ENCODE data around the gene RNF34. TPM values are rescaled to one million over a fixed set of nuclear protein-coding genes. Genes with fewer than 3 reads are reported as not detected.

RNF34 gene
- polyA plus RNA-seq, 1 experiment = 47.4 TPM

- Histone ChIP-seq H3K9me3 (ENCODE audit: control insufficient read depth, insufficient read depth, low read length) (no peaks in the 10 kb centered on the region; the same call in 1 of the 2 replicates), H3K27ac (ENCODE audit: low read depth, low read length) (no peak overlapping the region), H3K4me3 (ENCODE audit: low read depth, low read length) (no peak overlapping the region), H3K27me3 (ENCODE audit: control insufficient read depth, insufficient read depth, low read length) (no peaks in the 10 kb centered on the region)
- DNase-seq (ENCODE audit: low read depth, low spot score) = no peak
- no peak for TF ChIP-seq CTCF (IDR thresholded peaks at IDR 0.05; ENCODE audit: low read depth, low read length)
- ChIA-PET POLR2A (no interaction called here), CTCF (interaction anchor here (0.6 kb wide), 1 partner anchor 1069 kb away, joined by 5 read pairs; no protein-coding TSS in a partner anchor)
Measured at GRCh38 chr12:121397521-121397920, 2.4 kb upstream of the RNF34 start.

GRCh38 chr12:121398355-121398754 is 1.6 kb upstream of the RNF34 start:
- POLR2A ChIA-PET = no interaction called here
- CTCF ChIA-PET = interaction anchor here (3.4 kb wide), 1 partner anchor 63 kb away, joined by 18 read pairs; no protein-coding TSS in a partner anchor
- TF ChIP-seq CTCF (IDR thresholded peaks at IDR 0.05; ENCODE audit: low read depth, low read length) = no peak

GRCh38 chr12:121400332-121401139 is 618 bp downstream of the RNF34 start:
- ChIA-PET CTCF (interaction anchor here (0.5 to 3.4 kb wide), 3 partner anchors 16 to 66 kb away, joined by 4 to 18 read pairs (median 5); no protein-coding TSS in a partner anchor), POLR2A (interaction anchor here (0.6 to 3.2 kb wide), 8 partner anchors 9 to 327 kb away, joined by 3 to 35 read pairs (median 6); partner anchors contain the start of gene ANAPC5)
- peak overlapping the region; percentile 86 for H3K4me3 ChIP-seq (ENCODE audit: low read depth, low read length)
- no peak for TF ChIP-seq CTCF (IDR thresholded peaks at IDR 0.05; ENCODE audit: low read depth, low read length)
- peak overlapping the region; percentile 73 for H3K27ac ChIP-seq (ENCODE audit: low read depth, low read length)
- no peaks in the 10 kb centered on the region for H3K27me3 ChIP-seq (ENCODE audit: control insufficient read depth, insufficient read depth, low read length)
- no peaks in the 10 kb centered on the region; the same call in 1 of the 2 replicates for H3K9me3 ChIP-seq (ENCODE audit: control insufficient read depth, insufficient read depth, low read length)
- no peak for DNase-seq (ENCODE audit: low read depth, low spot score)

More at GRCh38 chr12:121398355-121398754, 1.6 kb upstream of the RNF34 start:
- DNase-seq (ENCODE audit: low read depth, low spot score) = no peak
- Histone ChIP-seq H3K9me3 (ENCODE audit: control insufficient read depth, insufficient read depth, low read length) (no peaks in the 10 kb centered on the region; the same call in 1 of the 2 replicates), H3K27ac (ENCODE audit: low read depth, low read length) (no peak overlapping the region), H3K27me3 (ENCODE audit: control insufficient read depth, insufficient read depth, low read length) (no peaks in the 10 kb centered on the region), H3K4me3 (ENCODE audit: low read depth, low read length) (no peak overlapping the region)

- Histone ChIP-seq H3K27ac (ENCODE audit: low read depth, low read length) (no peak overlapping the region), H3K27me3 (ENCODE audit: control insufficient read depth, insufficient read depth, low read length) (no peaks in the 10 kb centered on the region), H3K9me3 (ENCODE audit: control insufficient read depth, insufficient read depth, low read length) (no peaks in the 10 kb centered on the region; the same call in 1 of the 2 replicates), H3K4me3 (ENCODE audit: low read depth, low read length) (no peak overlapping the region)
- CTCF ChIA-PET = interaction anchor here (1.9 kb wide), 1 partner anchor 69 kb away, joined by 9 read pairs; no protein-coding TSS in a partner anchor
- TF ChIP-seq CTCF (IDR thresholded peaks at IDR 0.05; ENCODE audit: low read depth, low read length) = no peak
- POLR2A ChIA-PET = no interaction called here
- no peak for DNase-seq (ENCODE audit: low read depth, low spot score)
Measured at GRCh38 chr12:121403721-121404120, 3.8 kb downstream of the RNF34 start.

GRCh38 chr12:121404734-121405133 is 4.8 kb downstream of the RNF34 start:
- H3K4me3 ChIP-seq (ENCODE audit: low read depth, low read length) = no peak overlapping the region
- POLR2A ChIA-PET = no interaction called here
- CTCF ChIA-PET = interaction anchor here (1.9 kb wide), 1 partner anchor 70 kb away, joined by 9 read pairs; no protein-coding TSS in a partner anchor
- no peak overlapping the region for H3K27ac ChIP-seq (ENCODE audit: low read depth, low read length)
- no peak for TF ChIP-seq CTCF (IDR thresholded peaks at IDR 0.05; ENCODE audit: low read depth, low read length)
- H3K9me3 ChIP-seq (ENCODE audit: control insufficient read depth, insufficient read depth, low read length) = no peaks in the 10 kb centered on the region; the same call in 1 of the 2 replicates
- DNase-seq (ENCODE audit: low read depth, low spot score) = no peak
- H3K27me3 ChIP-seq (ENCODE audit: control insufficient read depth, insufficient read depth, low read length) = no peaks in the 10 kb centered on the region
